Smooth muscle cell (in vitro differentiated cells): ENCODE measurements around the gene SYT3. TPM values are rescaled to one million over a fixed set of nuclear protein-coding genes. Genes with fewer than 3 reads are reported as not detected.

Experiments
- DNase-seq: peaks from one replicate; lab custom pipeline; 2025; ENCODE audit not compliant: unreplicated experiment; lab: John Stamatoyannopoulos, UW
- H2AFZ ChIP-seq: fragments of 200-600 bp; sonication (generic); 2 replicates; pipeline ENCODE4 v1.6.0; 2016; ENCODE audit warnings: antibody characterized with exemption, low read depth, mild to moderate bottlenecking
- H3F3A ChIP-seq: fragments of 200-600 bp; sonication (generic); 2 replicates; pipeline ENCODE4 v1.6.0; 2017; ENCODE audit warnings: antibody characterized with exemption, low read depth
- H3K27ac ChIP-seq: fragments of 200-600 bp; sonication (generic); 2 replicates; pipeline ENCODE4 v1.5.1; 2016; ENCODE audit warnings: low read depth, mild to moderate bottlenecking
- H3K27me3 ChIP-seq: fragments of 200-600 bp; sonication (generic); 2 replicates; pipeline ENCODE4 v1.6.1; 2016; ENCODE audit warnings: low read depth, mild to moderate bottlenecking
- H3K36me3 ChIP-seq: fragments of 200-600 bp; sonication (generic); 2 replicates; pipeline ENCODE4 v1.5.1; 2016; ENCODE audit warnings: low read depth
- H3K4me1 ChIP-seq: fragments of 200-600 bp; sonication (generic); 2 replicates; pipeline ENCODE4 v1.5.1; 2016; ENCODE audit warnings: low read depth
- H3K4me2 ChIP-seq: fragments of 200-600 bp; sonication (generic); 2 replicates; pipeline ENCODE4 v1.6.0; 2016; ENCODE audit warnings: mild to moderate bottlenecking
- H3K4me3 ChIP-seq: fragments of 200-600 bp; sonication (generic); 2 replicates; pipeline ENCODE4 v1.5.1; 2016; ENCODE audit warnings: mild to moderate bottlenecking
- H3K79me2 ChIP-seq: fragments of 200-600 bp; sonication (generic); 2 replicates; pipeline ENCODE4 v1.6.0; 2016; ENCODE audit warnings: low read depth, mild to moderate bottlenecking
- H3K9ac ChIP-seq: fragments of 200-600 bp; sonication (generic); 2 replicates; pipeline ENCODE4 v1.6.0; 2016; ENCODE audit warnings: low read depth
- H3K9me3 ChIP-seq: fragments of 200-600 bp; sonication (generic); replicated peaks from 2 replicates; pipeline ENCODE4 v1.5.1; 2016; ENCODE audit warnings: low read depth
- H4K20me1 ChIP-seq: fragments of 200-600 bp; sonication (generic); 2 replicates; pipeline ENCODE4 v1.6.0; 2016; ENCODE audit warnings: low read depth
- CTCF ChIP-seq: fragments of 200-600 bp; sonication (generic); IDR thresholded peaks from 2 replicates; pipeline ENCODE4 v1.5.1; 2017; ENCODE audit warnings: borderline replicate concordance, mild to moderate bottlenecking, antibody characterized with exemption; ENCODE audit not compliant: insufficient read depth, poor library complexity, severe bottlenecking
- WGBS: methylation state at CpG from one replicate; pipeline ENCODE4 v1.1.7; 2016; ENCODE audit warnings: low lambda C conversion rate; 5-methylcytosine and 5-hydroxymethylcytosine counted together
- polyA plus RNA-seq: library from polyadenylated mRNA; unstranded; fragments of >200 nt; fragmentation: Nextera tagmentation; extraction: Ambion mirVana; gene quantifications from 2 replicates; pipeline ENCODE4 v1.2.1, GENCODE V29; 2016
- total RNA-seq: library from RNA; depleted of rRNA; stranded (reverse); fragments of >200 nt; gene quantifications from 2 replicates; pipeline ENCODE4 v1.2.3, GENCODE V29; 2014

SYT3 gene
- total and polyA plus RNA-seq, 2 experiments from 2014 or later, result 0.13 to 1.8 TPM

GRCh38 chr19:50676625-50677197 lies 37.0 kb upstream of the SYT3 start:
- WGBS, result 52% methylated on average over 1 of the region's 1 CpG
- H3K36me3 ChIP-seq, result no peaks in the 10 kb centered on the region
- no peaks in the 10 kb centered on the region for H3K79me2 ChIP-seq
- H3K27me3 ChIP-seq, result peaks cover 24% of the 10 kb centered on the region
- DNase-seq, result no peak
- H3K4me1 ChIP-seq, result no peaks in the 10 kb centered on the region
- TF ChIP-seq CTCF, result no peak
- no peak overlapping the region for H3K27ac ChIP-seq
- H3K4me2 ChIP-seq, result no peak overlapping the region
- no peak overlapping the region for H3K9ac ChIP-seq
- H3K4me3 ChIP-seq, result no peak overlapping the region
- no peaks in the 10 kb centered on the region for H3K9me3 ChIP-seq
- no peaks in the 10 kb centered on the region for H4K20me1 ChIP-seq
- H3F3A ChIP-seq, result no peaks in the 10 kb centered on the region
- no peak overlapping the region for H2AFZ ChIP-seq

GRCh38 chr19:50673118-50673517 lies 33.4 kb upstream of the SYT3 start:
- no peaks in the 10 kb centered on the region for H3K79me2 ChIP-seq
- no peaks in the 10 kb centered on the region for H3K36me3 ChIP-seq
- H3K4me3 ChIP-seq, result no peak overlapping the region
- no peaks in the 10 kb centered on the region for H4K20me1 ChIP-seq
- no peaks in the 10 kb centered on the region for H3K9me3 ChIP-seq
- no peaks in the 10 kb centered on the region for H3F3A ChIP-seq
- WGBS, result 74% methylated on average over 15 of the region's 15 CpGs
- no peak for DNase-seq
- no peaks in the 10 kb centered on the region for H3K4me1 ChIP-seq
- H3K27me3 ChIP-seq, result peaks cover 50% of the 10 kb centered on the region
- no peak overlapping the region for H3K4me2 ChIP-seq
- no peak overlapping the region for H3K9ac ChIP-seq
- H3K27ac ChIP-seq, result no peak overlapping the region
- no peak for TF ChIP-seq CTCF
- H2AFZ ChIP-seq, result no peak overlapping the region

- Histone ChIP-seq H3K27me3 (peaks cover 72% of the 10 kb centered on the region), H3K27ac (no peak overlapping the region), H3F3A (no peaks in the 10 kb centered on the region), H3K36me3 (no peaks in the 10 kb centered on the region), H3K79me2 (no peaks in the 10 kb centered on the region), H3K4me2 (no peak overlapping the region), H3K9ac (no peak overlapping the region), H3K4me3 (no peak overlapping the region), H4K20me1 (no peaks in the 10 kb centered on the region), H3K9me3 (no peaks in the 10 kb centered on the region), H3K4me1 (no peaks in the 10 kb centered on the region), H2AFZ (no peak overlapping the region)
- TF ChIP-seq CTCF, result no peak
- WGBS, result 68% methylated on average over 5 of the region's 5 CpGs
- no peak for DNase-seq
These were observed 30.4 kb upstream of the SYT3 start for GRCh38 chr19:50670102-50670380.

- WGBS, result 56% methylated on average over 23 of the region's 23 CpGs
- DNase-seq, result peak; percentile 1
- no peaks in the 10 kb centered on the region for H3K9me3 ChIP-seq
These were observed 29.8 kb upstream of the SYT3 start for GRCh38 chr19:50669302-50670101.

More at GRCh38 chr19:50669302-50670101, 29.8 kb upstream of the SYT3 start:
- Histone ChIP-seq H4K20me1 (no peaks in the 10 kb centered on the region), H2AFZ (no peak overlapping the region), H3K9ac (no peak overlapping the region), H3K36me3 (no peaks in the 10 kb centered on the region), H3K79me2 (no peaks in the 10 kb centered on the region), H3K4me2 (no peak overlapping the region), H3K27ac (no peak overlapping the region), H3K4me1 (no peaks in the 10 kb centered on the region), H3K4me3 (no peak overlapping the region), H3F3A (no peaks in the 10 kb centered on the region), H3K27me3 (peaks cover 72% of the 10 kb centered on the region)
- TF ChIP-seq CTCF, result peak; percentile 94
